SKM-1 treated with dmso at 0.1 percent for 144 hours (cell line): Measurements from ENCODE around the gene KLRB1.
"Not testable (repeated sequence)": the region's sequence is repeated elsewhere in the genome, so short reads cannot be mapped to it uniquely, and the experiment has no call there.

ENCODE experiments used
- DNase-seq: peaks from one replicate; lab custom pipeline; 2025; ENCODE audit not compliant: unreplicated experiment; lab: John Stamatoyannopoulos, UW

Gene KLRB1

GRCh38 chr12:9545489-9545888 is 62.2 kb downstream of the KLRB1 start:
- not testable (repeated sequence) for DNase-seq
